HL-60 (cell line): Measurements from ENCODE around the gene SCLY.
"Not testable (repeated sequence)": the region's sequence is repeated elsewhere in the genome, so short reads cannot be mapped to it uniquely, and the experiment has no call there.

Experiments used
- DNase-seq, 2 experiments: peaks; one replicate each; pipeline ENCODE4 v3.0.0-alpha.2; 2010 to 2020; ENCODE audit warnings: low read depth in 1 of 2, low spot score in 1 of 2
- H3K27ac ChIP-seq: fragments of 250-450 bp; sonication (Bioruptor Pico); replicated peaks from 2 replicates; pipeline ENCODE4 v1.5.1; 2020; ENCODE audit warnings: mild to moderate bottlenecking, moderate library complexity
- H3K27me3 ChIP-seq: fragments of 250-450 bp; sonication (Bioruptor Pico); 2 replicates; pipeline ENCODE4 v1.5.1; 2021; ENCODE audit warnings: mild to moderate bottlenecking, moderate library complexity; ENCODE audit not compliant: insufficient read depth, poor library complexity, severe bottlenecking
- H3K4me3 ChIP-seq: replicated peaks from 2 replicates; pipeline ENCODE4 v1.5.1; 2011; ENCODE audit warnings: mild to moderate bottlenecking, control low read depth, low read length; ENCODE audit not compliant: insufficient read depth
- GABPA ChIP-seq: IDR thresholded peaks from 2 replicates; pipeline ENCODE4 v1.6.1; 2012; ENCODE audit warnings: low read depth
- POLR2AphosphoS5 ChIP-seq: IDR thresholded peaks from 2 replicates; pipeline ENCODE4 v1.6.1; 2012; ENCODE audit warnings: low read depth
- SPI1 ChIP-seq: IDR thresholded peaks from 2 replicates; pipeline ENCODE4 v1.6.1; 2012; ENCODE audit warnings: low read depth, mild to moderate bottlenecking, borderline replicate concordance
- TF ChIP-seq, protein P1 (sequence below): IDR thresholded peaks from 2 replicates; pipeline ENCODE4 v1.6.1; 2012; ENCODE audit warnings: low read depth; ENCODE audit not compliant: insufficient replicate concordance
- TF ChIP-seq, protein P2 (sequence below): IDR thresholded peaks from one replicate; pipeline ENCODE4 v1.5.1; 2011; ENCODE audit warnings: low read length, control low read depth, inconsistent platforms; ENCODE audit not compliant: insufficient read depth

SCLY gene

DNA sequence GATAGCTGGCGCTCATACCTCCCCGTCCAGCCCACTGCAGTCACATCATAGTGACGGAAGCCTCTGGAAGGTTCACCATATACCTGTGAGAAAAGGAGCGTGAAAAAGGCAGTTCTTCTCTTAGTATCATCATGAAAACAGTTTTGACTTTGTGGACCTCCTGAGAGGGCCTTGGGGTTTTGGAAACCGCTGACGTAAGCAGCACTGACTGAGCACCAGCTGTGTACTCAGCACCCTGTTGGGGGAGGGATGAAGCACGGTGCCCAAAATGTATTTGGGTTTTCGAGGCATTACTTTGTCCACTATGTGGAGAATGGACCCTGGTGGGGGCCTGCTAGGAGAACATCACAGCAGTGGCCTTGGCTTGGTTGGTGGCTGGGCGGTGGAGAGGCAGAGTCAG is 5.4 kb downstream of the SCLY start:
- TF ChIP-seq, protein P1, sequence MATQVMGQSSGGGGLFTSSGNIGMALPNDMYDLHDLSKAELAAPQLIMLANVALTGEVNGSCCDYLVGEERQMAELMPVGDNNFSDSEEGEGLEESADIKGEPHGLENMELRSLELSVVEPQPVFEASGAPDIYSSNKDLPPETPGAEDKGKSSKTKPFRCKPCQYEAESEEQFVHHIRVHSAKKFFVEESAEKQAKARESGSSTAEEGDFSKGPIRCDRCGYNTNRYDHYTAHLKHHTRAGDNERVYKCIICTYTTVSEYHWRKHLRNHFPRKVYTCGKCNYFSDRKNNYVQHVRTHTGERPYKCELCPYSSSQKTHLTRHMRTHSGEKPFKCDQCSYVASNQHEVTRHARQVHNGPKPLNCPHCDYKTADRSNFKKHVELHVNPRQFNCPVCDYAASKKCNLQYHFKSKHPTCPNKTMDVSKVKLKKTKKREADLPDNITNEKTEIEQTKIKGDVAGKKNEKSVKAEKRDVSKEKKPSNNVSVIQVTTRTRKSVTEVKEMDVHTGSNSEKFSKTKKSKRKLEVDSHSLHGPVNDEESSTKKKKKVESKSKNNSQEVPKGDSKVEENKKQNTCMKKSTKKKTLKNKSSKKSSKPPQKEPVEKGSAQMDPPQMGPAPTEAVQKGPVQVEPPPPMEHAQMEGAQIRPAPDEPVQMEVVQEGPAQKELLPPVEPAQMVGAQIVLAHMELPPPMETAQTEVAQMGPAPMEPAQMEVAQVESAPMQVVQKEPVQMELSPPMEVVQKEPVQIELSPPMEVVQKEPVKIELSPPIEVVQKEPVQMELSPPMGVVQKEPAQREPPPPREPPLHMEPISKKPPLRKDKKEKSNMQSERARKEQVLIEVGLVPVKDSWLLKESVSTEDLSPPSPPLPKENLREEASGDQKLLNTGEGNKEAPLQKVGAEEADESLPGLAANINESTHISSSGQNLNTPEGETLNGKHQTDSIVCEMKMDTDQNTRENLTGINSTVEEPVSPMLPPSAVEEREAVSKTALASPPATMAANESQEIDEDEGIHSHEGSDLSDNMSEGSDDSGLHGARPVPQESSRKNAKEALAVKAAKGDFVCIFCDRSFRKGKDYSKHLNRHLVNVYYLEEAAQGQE: no peak
- TF ChIP-seq SPI1 (no peak), GABPA (no peak)
- TF ChIP-seq, protein P2, sequence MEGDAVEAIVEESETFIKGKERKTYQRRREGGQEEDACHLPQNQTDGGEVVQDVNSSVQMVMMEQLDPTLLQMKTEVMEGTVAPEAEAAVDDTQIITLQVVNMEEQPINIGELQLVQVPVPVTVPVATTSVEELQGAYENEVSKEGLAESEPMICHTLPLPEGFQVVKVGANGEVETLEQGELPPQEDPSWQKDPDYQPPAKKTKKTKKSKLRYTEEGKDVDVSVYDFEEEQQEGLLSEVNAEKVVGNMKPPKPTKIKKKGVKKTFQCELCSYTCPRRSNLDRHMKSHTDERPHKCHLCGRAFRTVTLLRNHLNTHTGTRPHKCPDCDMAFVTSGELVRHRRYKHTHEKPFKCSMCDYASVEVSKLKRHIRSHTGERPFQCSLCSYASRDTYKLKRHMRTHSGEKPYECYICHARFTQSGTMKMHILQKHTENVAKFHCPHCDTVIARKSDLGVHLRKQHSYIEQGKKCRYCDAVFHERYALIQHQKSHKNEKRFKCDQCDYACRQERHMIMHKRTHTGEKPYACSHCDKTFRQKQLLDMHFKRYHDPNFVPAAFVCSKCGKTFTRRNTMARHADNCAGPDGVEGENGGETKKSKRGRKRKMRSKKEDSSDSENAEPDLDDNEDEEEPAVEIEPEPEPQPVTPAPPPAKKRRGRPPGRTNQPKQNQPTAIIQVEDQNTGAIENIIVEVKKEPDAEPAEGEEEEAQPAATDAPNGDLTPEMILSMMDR: no peak

DNA sequence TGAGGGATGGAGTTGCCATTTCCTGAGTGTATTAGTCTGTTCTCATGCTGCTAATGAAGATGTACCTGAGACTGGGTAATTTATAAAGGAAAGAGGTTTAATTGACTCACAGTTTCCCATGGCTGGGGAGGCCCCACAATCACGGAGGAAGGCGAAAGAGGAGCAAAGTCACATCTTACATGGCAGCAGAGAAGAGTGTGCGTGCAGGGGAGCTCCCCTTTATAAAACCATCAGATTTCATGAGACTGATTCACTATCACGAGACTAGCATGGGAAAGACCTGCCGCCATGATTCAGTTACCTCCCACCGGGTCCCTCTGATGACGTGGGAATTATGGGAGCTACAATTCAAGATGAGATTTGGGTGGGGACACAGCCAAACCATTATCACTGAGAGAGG is 5.9 kb downstream of the SCLY start:
- not testable (repeated sequence) for H3K4me3 ChIP-seq, H3K27me3 ChIP-seq, DNase-seq, H3K27ac ChIP-seq

More for the DNA sequence above, 5.4 kb downstream of the SCLY start:
- Histone ChIP-seq H3K27me3 (no peaks in the 10 kb centered on the region), H3K27ac (no peak overlapping the region), H3K4me3 (no peak overlapping the region)
- DNase-seq: no peak

DNA sequence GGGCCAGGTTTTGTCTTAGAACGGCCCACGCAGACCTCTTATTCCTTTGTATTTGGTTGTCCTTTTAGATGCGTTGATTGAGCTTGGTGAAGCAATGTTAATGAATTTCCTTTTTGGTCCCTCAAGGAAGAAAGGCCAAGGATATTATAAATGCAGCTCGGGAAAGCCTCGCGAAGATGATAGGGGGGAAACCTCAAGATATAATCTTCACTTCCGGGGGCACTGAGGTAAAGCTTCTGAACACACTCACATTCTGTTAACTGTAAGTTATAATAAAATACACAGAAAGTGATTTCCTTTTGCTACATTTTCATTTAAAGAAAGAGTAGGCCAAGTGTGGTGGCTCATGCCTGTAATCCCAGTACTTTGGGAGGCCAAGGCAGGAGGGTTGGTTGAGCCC is 7.1 kb downstream of the SCLY start:
- Histone ChIP-seq H3K27me3 (no peaks in the 10 kb centered on the region), H3K4me3 (no peak overlapping the region), H3K27ac (no peak overlapping the region)
- no peak for TF ChIP-seq GABPA
- TF ChIP-seq, protein P1: no peak
- TF ChIP-seq, protein P2: no peak
- TF ChIP-seq SPI1: no peak
- TF ChIP-seq POLR2AphosphoS5: no peak
- DNase-seq: no peak

DNA sequence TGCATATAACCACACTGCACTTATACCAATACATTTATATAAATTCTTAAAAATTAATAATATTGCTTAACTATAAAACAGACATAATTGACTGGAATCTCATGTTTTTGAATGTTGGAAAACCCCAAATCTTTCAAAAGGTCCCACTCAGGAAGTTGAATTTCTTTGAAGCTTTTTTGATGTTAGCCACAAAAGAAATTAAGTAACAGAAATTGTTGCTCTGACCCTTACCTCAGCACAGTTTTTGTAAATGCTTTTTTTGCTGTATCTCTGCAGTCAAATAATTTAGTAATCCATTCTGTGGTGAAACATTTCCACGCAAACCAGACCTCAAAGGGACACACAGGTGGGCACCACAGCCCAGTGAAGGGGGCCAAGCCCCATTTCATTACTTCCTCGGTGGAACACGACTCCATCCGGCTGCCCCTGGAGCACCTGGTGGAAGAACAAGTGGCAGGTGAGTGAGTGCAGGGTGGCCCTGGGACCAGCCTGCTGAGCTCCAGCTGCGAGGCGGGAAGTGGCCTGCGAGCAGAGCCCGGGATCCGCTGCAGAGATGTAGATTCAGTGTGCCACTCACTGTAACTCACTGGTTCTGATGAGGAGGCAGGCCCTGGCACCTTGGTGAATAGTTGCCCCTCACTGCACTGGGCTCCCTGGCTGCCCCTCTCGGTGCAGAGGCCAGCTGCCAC is 8.4 kb downstream of the SCLY start:
- Histone ChIP-seq H3K4me3 (no peak overlapping the region), H3K27me3 (no peaks in the 10 kb centered on the region), H3K27ac (no peak overlapping the region)
- no peak for DNase-seq
- no peak for TF ChIP-seq GABPA
- TF ChIP-seq POLR2AphosphoS5: no peak
- TF ChIP-seq, protein P2: no peak
- no peak for TF ChIP-seq SPI1
- TF ChIP-seq, protein P1: no peak
